Inflammatory macrophage (primary cell): ENCODE data around the gene MRPL36.

ENCODE experiments used
- DNase-seq, 2 donors: peaks; one replicate each; pipeline ENCODE4 v3.0.0-alpha.2; 2020 to 2022

MRPL36 gene

GRCh38 chr5:1779782-1780613 lies 19.6 kb downstream of the MRPL36 start:
- DNase-seq: no peak

- DNase-seq: no peak
Measured at GRCh38 chr5:1779021-1779680, 20.5 kb downstream of the MRPL36 start.

- DNase-seq: no peak
Measured at GRCh38 chr5:1778138-1779020, 21.3 kb downstream of the MRPL36 start.

- no peak for DNase-seq
Measured at GRCh38 chr5:1777281-1778137, 22.1 kb downstream of the MRPL36 start.

- DNase-seq: no peak
Measured at GRCh38 chr5:1776831-1777230, 22.8 kb downstream of the MRPL36 start.

- DNase-seq: peak in 1 of 2 donors; percentile 6
Measured at GRCh38 chr5:1772634-1773033, 27.0 kb downstream of the MRPL36 start.

- DNase-seq: no peak
Measured at GRCh38 chr5:1771149-1772065, 28.2 kb downstream of the MRPL36 start.

GRCh38 chr5:1770443-1770802 lies 29.2 kb downstream of the MRPL36 start:
- DNase-seq: no peak

GRCh38 chr5:1769752-1770442 lies 29.7 kb downstream of the MRPL36 start:
- no peak for DNase-seq

- no peak for DNase-seq
Measured at GRCh38 chr5:1769017-1769640, 30.5 kb downstream of the MRPL36 start.

GRCh38 chr5:1768283-1769000 lies 31.2 kb downstream of the MRPL36 start:
- DNase-seq: no peak

GRCh38 chr5:1767524-1768282 lies 31.9 kb downstream of the MRPL36 start:
- no peak for DNase-seq

- no peak for DNase-seq
Measured at GRCh38 chr5:1765880-1766235, 33.8 kb downstream of the MRPL36 start.

GRCh38 chr5:1765141-1765879 lies 34.3 kb downstream of the MRPL36 start:
- no peak for DNase-seq

- no peak for DNase-seq
Measured at GRCh38 chr5:1764606-1764960, 35.1 kb downstream of the MRPL36 start.

- no peak for DNase-seq
Measured at GRCh38 chr5:1763960-1764605, 35.6 kb downstream of the MRPL36 start.

GRCh38 chr5:1763548-1763911 lies 36.1 kb downstream of the MRPL36 start:
- DNase-seq: peak; percentile 51 to 56
